DMS153 (cell line): ENCODE data around the gene IPO4.
"Not testable (repeated sequence)": the region's sequence is repeated elsewhere in the genome, so short reads cannot be mapped to it uniquely, and the experiment has no call there.

ENCODE experiments used
- DNase-seq: peaks from one replicate; lab custom pipeline; 2025; lab: John Stamatoyannopoulos, UW

The IPO4 gene

GRCh38 chr14:24188251-24189058, at the start of gene IPO4:
IPO4 (minus strand) TSS chr14:24188816; CDS start chr14:24188787, 29 bp downstream.
- DNase-seq: peak; percentile 95

GRCh38 chr14:24238123-24238522, 49.5 kb upstream of the IPO4 start:
- no peak for DNase-seq

- no peak for DNase-seq
Measured at GRCh38 chr14:24237463-24237955, 48.9 kb upstream of the IPO4 start.

GRCh38 chr14:24236689-24237462, 48.3 kb upstream of the IPO4 start:
- no peak for DNase-seq

GRCh38 chr14:24235804-24236688, 47.4 kb upstream of the IPO4 start:
- DNase-seq: no peak

- DNase-seq: no peak
Measured at GRCh38 chr14:24234095-24235005, 45.7 kb upstream of the IPO4 start.

GRCh38 chr14:24233538-24233866, 44.9 kb upstream of the IPO4 start:
- DNase-seq: no peak

- peak; percentile 82 for DNase-seq
Measured at GRCh38 chr14:24232645-24233537, 44.3 kb upstream of the IPO4 start, which contains the start of gene GMPR2. GMPR2 (plus strand) TSS chr14:24232929; CDS start chr14:24233254, 325 bp downstream.

GRCh38 chr14:24232121-24232644, 43.6 kb upstream of the IPO4 start, which contains the start of gene NEDD8:
NEDD8 (minus strand) TSS chr14:24232367; CDS start chr14:24232267, 100 bp downstream.
- peak; percentile 82 for DNase-seq

GRCh38 chr14:24231263-24232120, 42.9 kb upstream of the IPO4 start:
- no peak for DNase-seq

- DNase-seq: no peak
Measured at GRCh38 chr14:24228902-24229301, 40.3 kb upstream of the IPO4 start.

- DNase-seq: no peak
Measured at GRCh38 chr14:24226473-24226872, 37.9 kb upstream of the IPO4 start.

- no peak for DNase-seq
Measured at GRCh38 chr14:24224618-24225071, 36.0 kb upstream of the IPO4 start.

- DNase-seq: not testable (repeated sequence)
Measured at GRCh38 chr14:24222987-24223386, 34.4 kb upstream of the IPO4 start.

GRCh38 chr14:24219521-24219920, 30.9 kb upstream of the IPO4 start:
- DNase-seq: no peak

GRCh38 chr14:24219080-24219479, 30.5 kb upstream of the IPO4 start:
- no peak for DNase-seq

- DNase-seq: not testable (repeated sequence)
Measured at GRCh38 chr14:24216876-24217275, 28.3 kb upstream of the IPO4 start.

- no peak for DNase-seq
Measured at GRCh38 chr14:24216345-24216699, 27.7 kb upstream of the IPO4 start.
